Suprapubic skin (tissue), 3 donors: Measurements from ENCODE around the gene UBXN4.

Experiments
- CTCF ChIP-seq, 2 donors: fragments of 200-600 bp in 1 of 2; fragments of 450-650 bp in 1 of 2; sonication (generic) in 1 of 2; IDR thresholded peaks; one replicate each; pipeline ENCODE4 v1.5.1; 2016 to 2019; ENCODE audit warnings: antibody characterized with exemption in 2 of 2, mild to moderate bottlenecking in 1 of 2, moderate library complexity in 1 of 2
- EP300 ChIP-seq: sonication (generic); formaldehyde crosslinking; IDR thresholded peaks from one replicate; pipeline ENCODE4 v1.6.1; 2017; ENCODE audit warnings: antibody characterized with exemption
- POLR2A ChIP-seq, 2 donors: fragments of 450-650 bp; IDR thresholded peaks; one replicate each; pipeline ENCODE4 v1.6.1; 2017; ENCODE audit warnings: antibody characterized with exemption in 2 of 2, mild to moderate bottlenecking in 2 of 2, moderate library complexity in 2 of 2

GRCh38 chr2:135815269-135815668 is 73.6 kb downstream of the UBXN4 start:
- no peak for TF ChIP-seq POLR2A (IDR thresholded peaks at IDR 0.05)
- TF ChIP-seq CTCF (IDR thresholded peaks at IDR 0.05), result no peak
- TF ChIP-seq EP300, result no peak
